GM19035 (cell line): ENCODE measurements around the gene MED15.

Experiments
- ATAC-seq: cut with Tn5 transposase; IDR thresholded peaks from one replicate; pipeline ENCODE4 v1.9.1; 2021; ENCODE audit not compliant: unreplicated experiment

The MED15 gene

GRCh38 chr22:20509344-20510047 is 2.1 kb downstream of the MED15 start:
- ATAC-seq = no peak

DNA sequence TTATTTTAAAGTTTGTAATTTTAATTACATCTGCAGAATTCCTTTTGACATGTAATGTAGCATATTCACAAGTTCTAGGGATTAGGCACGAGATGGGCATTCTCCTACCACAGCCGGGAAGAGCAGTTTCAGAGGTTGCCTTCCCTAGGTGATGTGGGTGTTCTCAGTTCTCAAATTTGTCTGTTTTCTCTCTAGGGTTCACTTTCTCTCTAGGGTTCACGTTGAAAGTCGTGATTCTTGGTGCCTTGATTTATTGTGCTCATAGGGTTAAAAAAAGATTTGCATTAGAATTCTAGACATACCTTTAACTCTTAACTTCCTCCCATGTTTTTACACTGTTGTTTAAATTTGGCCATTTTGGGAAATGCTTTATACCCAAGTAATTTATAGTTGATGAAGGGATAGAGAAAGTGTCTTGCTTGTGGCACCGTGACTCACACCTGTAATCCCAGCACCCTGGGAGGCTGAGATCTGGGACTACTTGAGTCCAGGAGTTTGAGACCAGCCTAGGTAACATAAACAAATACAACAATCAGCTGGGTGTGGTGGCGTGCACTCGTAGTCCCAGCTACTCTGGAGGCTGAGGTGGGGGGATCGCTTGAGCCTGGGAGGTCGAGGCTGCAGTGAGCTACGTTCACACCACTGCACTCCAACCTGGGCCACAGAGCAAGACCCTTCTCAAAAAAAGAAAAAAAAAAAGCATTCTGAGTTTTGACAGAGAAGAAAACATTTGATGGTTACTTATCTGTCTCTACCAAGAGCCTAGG is 3.6 kb downstream of the MED15 start:
- ATAC-seq = no peak

GRCh38 chr22:20511578-20512229 is 4.3 kb downstream of the MED15 start:
- ATAC-seq = no peak

DNA sequence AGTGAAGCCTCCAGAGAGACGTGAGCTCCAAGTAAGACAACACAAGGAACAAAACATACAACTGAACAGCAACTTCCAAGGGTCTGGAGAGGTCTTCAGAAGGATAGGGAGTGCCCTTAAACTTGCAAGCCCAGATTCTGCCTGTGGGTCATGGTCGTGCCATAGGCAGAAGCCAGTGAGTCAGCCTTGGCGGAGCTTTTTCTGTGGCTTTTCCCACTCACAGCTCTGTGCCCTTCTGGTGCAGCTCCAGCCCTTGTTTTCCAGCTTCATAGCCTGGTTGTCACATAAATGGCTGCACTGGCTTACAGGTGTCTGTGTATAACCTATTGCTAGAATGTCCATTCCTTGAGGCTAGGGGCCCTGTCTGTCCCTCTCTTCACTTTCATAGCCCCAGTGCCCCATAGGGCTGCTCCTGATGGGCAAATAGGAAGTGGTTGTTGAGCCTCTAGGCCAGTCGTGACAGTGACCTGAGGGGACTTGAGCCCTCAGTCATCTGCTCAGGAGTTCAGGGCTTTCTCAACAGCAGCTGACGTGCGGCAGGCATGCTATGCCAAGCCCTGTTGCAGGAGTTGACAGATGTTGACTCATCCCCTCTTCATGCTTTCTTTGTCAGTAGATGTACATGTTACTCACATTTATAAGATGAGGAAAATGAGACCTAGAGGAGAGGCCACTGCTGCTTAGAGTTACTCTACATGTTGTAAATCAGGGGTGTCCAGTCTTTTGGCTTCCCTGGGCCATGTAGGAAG is 7.4 kb downstream of the MED15 start:
- no peak for ATAC-seq

GRCh38 chr22:20516399-20516798 is 9.0 kb downstream of the MED15 start:
- no peak for ATAC-seq

DNA sequence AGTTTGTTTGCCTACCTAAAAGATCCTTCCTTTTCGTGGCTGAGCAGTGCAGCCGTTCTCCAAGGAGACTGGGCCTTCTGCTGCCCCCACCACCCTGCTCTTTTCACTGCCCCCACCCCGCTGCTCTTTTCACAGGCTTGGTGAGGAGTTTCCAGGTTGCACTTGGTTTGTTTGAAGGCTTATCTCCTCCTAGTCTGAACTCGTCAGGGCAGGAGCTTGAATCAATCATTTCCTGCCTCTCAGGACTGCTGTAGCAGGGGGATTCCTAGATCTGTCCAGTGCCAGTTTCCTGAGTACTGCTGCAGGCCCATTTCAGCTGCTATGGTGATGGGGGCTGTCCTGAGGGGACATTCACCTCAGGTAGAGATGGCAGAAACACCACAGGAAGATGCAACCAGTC is 10.0 kb downstream of the MED15 start:
- ATAC-seq = no peak

- ATAC-seq = no peak
Measured at GRCh38 chr22:20517841-20518592, 10.6 kb downstream of the MED15 start.

GRCh38 chr22:20519558-20519957 is 12.1 kb downstream of the MED15 start:
- ATAC-seq = no peak

DNA sequence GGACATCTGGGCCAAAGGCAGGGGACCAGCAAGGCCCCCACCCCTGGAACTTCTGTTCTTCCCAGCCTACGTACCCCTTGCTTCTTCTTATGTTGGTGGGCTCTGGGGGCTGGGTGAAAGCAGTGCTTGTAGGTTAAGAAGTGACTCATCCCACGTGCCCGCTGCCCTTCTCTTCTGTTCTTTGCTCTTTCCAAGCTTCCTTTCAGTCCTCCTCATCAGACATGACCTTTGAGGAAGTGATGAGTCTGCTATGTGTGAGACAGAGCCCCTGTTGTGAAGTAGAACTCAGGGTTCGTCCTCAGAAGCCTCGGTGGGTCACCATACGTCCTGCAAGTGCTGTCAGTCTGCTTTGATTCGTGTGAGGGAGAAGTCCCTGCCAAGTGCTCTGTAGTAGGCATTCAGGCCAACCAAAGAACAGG is 12.7 kb downstream of the MED15 start:
- no peak for ATAC-seq

- no peak for ATAC-seq
Measured at GRCh38 chr22:20522134-20523004, 15.0 kb downstream of the MED15 start.

GRCh38 chr22:20523086-20523983 is 15.9 kb downstream of the MED15 start:
- ATAC-seq = no peak

- ATAC-seq = no peak
Measured at GRCh38 chr22:20524004-20524481, 16.6 kb downstream of the MED15 start.

GRCh38 chr22:20525048-20525447 is 17.6 kb downstream of the MED15 start:
- ATAC-seq = no peak

GRCh38 chr22:20526305-20526627 is 18.9 kb downstream of the MED15 start:
- ATAC-seq = no peak

DNA sequence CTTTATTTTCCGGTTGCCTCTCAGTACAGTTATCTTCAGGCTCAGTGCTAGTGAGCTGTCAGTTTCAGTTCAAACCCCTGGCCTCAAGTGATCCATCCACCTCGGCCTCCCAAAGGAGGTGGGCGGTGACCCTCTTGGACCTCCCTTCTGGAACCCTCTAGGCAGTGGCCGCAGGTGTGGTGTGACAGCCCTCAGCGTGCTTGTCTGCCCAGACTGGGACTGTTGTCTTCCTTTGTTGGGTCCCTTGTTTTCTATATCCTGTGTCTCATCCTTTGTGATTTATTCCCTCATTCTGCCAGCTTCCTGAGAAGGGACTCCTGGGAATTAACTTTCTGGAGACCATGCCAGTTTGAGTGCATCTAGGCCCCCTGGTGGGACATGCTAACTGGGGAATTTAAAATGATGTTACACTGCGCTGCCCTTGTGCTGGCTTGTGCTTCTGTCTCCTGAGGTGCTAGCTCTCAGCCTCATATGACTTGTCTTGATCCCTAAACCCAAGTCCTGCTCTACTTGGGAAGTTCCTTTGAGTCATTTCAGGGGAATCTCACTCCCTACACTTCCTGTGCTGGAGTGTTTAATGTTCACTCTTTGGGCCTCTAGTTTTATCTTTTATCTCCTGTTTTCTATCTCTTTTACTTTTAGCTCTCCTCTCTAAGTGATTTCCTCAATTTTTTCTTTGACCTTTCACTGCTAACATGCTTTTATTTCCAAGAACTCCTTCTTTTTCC is 19.4 kb downstream of the MED15 start:
- no peak for ATAC-seq

DNA sequence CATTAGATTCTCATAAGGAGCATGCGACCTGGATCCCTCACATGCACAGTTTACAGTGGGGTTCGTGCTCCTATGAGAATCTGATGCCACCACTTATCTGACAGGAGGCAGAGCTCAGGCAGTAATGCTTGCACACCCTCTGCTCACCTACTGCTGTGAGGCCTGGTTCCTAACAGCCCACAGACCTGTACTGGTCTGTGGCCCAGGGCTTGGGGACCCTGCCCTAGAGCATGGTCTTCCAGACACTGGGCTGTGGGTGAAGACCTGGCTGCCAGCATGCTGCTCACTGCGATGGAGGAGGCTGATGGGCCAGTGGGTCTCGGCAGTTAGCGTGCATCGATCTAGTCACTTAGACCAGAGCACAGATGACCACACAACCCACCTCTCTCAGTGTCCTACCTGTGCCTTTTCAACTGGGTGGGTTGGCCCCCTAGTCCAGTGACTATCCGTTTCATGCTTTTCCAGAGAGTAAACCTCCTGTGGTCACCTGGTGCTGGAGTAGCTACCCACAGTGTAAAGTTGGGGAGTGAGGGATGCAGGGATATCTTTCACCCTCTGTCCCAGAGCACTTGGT is 21.1 kb downstream of the MED15 start:
- ATAC-seq = no peak

DNA sequence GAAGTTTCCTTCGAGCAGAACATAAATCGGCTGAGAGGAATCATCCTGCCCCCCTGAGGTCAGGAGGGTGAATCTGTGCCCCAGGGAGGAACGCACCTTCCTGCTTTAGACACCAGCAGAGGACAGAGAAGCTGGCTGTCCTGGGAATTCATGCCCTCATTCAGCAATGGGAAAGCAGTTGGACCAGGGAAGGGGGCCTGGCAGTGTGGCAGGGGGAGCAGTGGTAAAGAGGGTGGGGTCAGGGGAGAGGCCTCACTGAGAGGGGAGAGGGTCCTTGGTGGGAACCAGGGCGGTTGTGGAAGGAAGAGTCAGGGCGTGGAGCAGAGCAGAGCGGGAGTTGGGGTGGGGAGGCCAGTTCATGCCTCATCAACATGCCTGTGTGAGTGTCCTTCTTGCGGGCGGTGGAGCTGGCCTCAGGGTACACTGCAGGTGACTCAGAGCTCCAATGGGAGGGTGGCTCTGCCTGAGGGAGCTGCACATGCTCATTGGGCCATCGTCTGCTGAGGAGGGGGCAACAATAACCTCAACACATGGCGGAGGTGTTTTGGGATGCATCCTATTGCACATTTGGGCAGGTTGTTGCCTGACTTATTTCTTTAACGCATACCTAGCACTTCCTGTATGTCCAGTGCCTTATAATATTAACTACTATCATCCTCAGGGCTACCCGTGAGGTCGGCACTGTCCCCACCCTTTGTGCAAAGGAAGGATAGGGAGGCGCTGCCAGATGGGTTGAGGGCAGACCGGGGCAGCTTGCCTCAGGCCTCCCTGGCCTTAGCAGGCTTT is 23.2 kb downstream of the MED15 start:
- ATAC-seq = no peak
